Hepatic stellate cell (primary cell): ENCODE results near the gene EIF3F.

Source experiments
- DNase-seq: peaks from one replicate; pipeline ENCODE4 v3.0.0; 2011; ENCODE audit warnings: low spot score

The EIF3F gene, protein sequence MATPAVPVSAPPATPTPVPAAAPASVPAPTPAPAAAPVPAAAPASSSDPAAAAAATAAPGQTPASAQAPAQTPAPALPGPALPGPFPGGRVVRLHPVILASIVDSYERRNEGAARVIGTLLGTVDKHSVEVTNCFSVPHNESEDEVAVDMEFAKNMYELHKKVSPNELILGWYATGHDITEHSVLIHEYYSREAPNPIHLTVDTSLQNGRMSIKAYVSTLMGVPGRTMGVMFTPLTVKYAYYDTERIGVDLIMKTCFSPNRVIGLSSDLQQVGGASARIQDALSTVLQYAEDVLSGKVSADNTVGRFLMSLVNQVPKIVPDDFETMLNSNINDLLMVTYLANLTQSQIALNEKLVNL

GRCh38 chr11:7986768-7987559 is at the start of gene EIF3F:
Gene EIF3F (plus strand): TSS chr11:7987337. CDS start chr11:7987353, 16 bp downstream.
- DNase-seq: peak; percentile 94

- no peak for DNase-seq
These were observed 46.0 kb upstream of the EIF3F start for GRCh38 chr11:7941146-7941545.

DNA sequence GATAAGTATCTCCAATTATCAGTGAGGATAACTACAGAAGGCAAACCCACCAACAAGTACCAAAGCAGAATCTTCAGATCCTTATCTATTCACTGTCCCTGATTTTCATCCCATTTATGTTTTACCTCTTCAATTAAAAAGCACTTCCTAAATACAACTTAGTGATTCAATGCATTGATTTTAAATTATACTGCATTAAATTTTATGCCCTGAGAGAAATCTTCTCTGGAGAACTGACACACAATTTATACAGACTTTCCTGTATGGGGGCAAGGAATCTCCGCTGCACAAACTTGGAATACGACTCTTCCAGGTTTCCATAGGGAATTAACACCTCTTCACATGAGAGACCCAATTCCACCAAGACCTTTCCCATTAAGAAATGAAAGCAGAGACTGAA is 45.5 kb upstream of the EIF3F start, which contains the start of gene OR10A3:
OR10A3 (minus strand) TSS at position 101 of the 400 bp plus-strand sequence. CDS start 2,188 bp downstream, outside the sequence.
- DNase-seq: no peak

- DNase-seq: no peak
These were observed 43.0 kb upstream of the EIF3F start for GRCh38 chr11:7944123-7944522.

- no peak for DNase-seq
These were observed 37.2 kb upstream of the EIF3F start for GRCh38 chr11:7949934-7950333.

DNA sequence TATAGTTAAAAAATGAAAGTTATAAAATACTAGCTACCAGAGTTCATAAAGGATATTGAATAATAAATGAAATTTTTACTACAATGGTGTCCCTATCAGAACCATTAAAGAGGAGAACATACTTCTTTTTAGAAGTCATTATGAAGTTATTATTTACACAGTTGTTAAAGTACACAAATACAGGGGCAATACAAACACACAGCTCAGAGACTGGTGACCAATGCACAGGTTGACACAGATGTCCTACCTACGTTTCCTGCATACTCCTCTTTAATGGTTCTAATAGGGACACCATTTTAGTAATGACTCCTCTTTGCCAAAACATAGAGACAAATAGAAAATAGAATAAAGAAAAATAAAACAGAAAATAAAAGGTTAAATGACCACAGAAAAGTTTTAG is 31.9 kb upstream of the EIF3F start:
- no peak for DNase-seq

DNA sequence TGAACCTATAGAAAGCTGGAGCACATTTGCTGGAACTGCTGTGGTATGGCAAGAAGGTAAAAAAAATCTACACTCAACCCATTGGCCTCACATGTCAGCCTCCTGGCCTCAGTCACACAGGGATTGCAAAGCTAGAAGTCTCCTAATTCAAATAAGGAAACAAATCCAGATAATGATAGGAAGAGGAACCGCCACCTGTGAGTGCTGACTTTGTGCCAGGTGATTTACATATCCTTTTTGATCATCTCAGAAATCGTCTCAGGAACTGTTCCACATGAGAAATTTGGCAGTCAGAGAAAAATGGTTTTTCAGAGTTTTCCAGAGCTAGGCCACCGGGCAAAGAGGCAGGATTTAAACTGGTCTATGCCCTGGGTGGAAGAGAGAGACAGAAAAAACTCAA is 22.9 kb upstream of the EIF3F start:
- DNase-seq: no peak

GRCh38 chr11:7964873-7965272 is 22.3 kb upstream of the EIF3F start:
- peak; percentile 35 for DNase-seq

- DNase-seq: peak; percentile 68
These were observed 21.8 kb upstream of the EIF3F start, which contains the start of gene NLRP10 for GRCh38 chr11:7965386-7965785. Gene NLRP10 (minus strand): TSS chr11:7965447. CDS start chr11:7963495, 1,952 bp downstream.

DNA sequence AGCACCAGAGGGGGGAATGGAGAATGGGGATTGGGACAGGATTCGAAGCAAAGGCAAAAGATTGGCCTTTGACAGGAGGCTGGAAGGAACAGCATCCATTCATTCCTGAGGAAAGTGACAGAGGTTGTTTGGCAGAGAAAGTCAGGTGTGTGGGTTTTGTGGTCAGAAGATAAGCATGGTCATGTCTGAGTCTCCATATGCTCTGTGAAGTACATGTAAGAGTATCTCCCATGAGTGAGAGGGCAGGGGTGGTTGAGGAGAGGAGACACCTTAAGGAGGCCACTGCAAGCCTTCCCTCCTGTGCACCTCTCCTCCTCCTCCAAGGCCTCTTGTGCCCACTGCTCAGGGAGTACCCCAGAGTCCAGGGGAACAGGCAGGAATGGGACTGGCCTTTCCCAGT is 20.0 kb upstream of the EIF3F start:
- no peak for DNase-seq

GRCh38 chr11:7967826-7968225 is 19.3 kb upstream of the EIF3F start:
- DNase-seq: no peak

- DNase-seq: no peak
These were observed 18.5 kb upstream of the EIF3F start for GRCh38 chr11:7968686-7969085.

DNA sequence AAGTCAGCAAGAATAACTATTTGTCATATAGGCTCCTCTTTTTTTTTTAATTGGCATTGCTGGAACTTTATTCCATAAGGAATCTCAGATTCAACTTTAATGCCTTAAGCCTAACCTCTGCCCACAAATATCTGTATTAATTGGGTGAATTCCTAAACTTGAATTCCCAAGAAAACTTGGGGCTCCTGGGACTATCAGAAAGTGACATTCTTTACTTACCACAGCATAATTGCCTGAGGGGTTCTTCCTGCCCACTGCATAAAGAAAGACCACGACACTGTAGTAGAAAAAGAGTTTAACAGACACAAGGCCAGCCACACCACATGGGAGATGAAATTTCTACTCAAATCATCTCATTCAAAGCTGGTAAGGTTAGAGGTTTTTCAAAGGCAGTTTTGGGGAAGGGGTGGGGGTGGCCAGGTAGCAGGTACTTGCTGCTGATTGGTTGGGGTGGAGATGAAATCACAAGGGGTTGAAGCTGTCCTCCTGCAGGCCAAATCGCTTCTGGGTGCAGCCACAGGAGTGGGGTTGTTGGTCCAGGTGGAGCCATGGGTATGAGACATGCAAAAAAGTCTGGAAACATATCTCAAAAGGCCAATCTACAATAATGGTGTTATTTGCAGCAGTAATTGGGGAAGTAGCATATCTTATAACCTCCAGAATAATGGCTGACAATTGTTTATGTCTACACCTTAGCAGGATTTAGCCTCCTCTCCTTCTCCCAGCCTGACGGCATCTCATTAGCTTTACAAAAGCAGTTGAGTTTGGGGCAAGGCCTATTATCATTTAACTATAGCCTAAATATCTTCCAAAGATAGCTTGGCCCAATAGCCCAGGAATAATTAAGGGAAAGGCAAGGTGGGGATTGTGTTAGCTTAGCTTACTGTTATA is 17.1 kb upstream of the EIF3F start:
- no peak for DNase-seq

DNA sequence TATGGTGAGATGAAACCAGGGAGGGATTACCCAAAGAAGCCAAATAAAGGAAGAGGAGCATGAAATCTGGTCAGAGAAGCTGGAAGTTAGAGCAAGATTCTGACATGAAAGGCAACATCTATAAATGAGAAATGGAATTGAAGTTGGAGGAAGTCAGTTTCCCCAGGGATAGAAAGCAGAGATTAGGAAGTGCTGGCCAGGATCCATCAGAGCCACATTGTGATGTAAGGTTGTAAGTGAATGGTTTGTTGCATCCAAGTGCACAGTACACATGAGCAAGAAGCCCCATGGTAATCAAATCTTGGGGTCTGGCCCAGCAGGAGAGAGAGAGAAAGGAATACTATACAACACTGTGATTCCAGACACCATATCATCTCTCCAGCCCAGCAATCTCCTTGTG is 15.3 kb upstream of the EIF3F start:
- no peak for DNase-seq

GRCh38 chr11:7973011-7973410 is 14.1 kb upstream of the EIF3F start:
- no peak for DNase-seq

DNA sequence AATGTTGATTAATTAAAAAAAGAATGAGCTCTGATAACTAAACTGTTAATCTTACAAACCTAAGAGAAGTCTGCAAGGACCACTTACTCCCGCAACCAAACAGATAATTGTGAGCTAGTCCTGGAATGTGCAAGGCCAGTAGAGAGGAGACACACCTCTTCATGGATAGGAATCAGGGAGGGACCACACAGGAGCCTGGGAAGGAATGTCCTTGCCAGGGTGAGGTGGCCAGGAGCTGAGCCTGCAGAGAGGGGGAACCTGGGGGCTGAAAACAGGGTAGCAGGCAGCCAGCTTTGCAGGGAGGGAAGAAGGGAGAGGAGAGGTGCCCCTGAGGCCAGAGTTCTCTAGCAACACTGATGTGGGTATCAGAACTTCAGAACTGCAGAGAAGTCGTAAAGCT is 12.5 kb upstream of the EIF3F start:
- no peak for DNase-seq

- peak; percentile 38 for DNase-seq
These were observed 9.8 kb upstream of the EIF3F start for GRCh38 chr11:7977232-7977917.

DNA sequence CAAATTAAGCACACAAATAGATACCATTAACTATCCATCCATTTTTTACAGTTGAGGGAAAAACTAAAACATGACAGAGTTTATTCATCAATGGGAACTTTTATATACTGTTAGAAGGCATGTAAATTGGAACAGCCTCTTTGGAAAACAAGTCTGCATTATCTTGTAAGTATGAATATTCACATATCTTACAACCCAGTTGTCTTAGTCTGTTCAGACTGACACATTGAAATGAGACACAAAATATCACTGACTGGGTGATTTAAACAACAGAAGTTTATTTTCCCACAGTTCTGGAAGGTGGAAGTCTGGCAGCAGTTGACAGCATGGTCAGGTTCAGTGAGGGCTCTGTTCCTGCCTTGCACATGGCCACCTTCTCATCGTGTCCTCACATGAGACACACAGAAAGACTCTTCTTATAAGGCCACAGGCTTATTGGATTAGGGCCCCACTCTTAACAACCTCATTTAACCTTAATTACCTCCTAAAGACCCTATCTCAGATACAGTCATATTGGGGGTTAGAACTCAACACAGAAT is 5.4 kb upstream of the EIF3F start:
- no peak for DNase-seq

GRCh38 chr11:7982582-7983119 is 4.5 kb upstream of the EIF3F start:
- DNase-seq: no peak

GRCh38 chr11:7983832-7984590 is 3.1 kb upstream of the EIF3F start:
- no peak for DNase-seq
